ENCODE data around the gene COL2A1. TPM values are rescaled to one million over a fixed set of nuclear protein-coding genes. Genes with fewer than 3 reads are reported as not detected.

The COL2A1 gene
- total RNA-seq, 2 experiments from 2014 or later = 0.34 TPM; not detected in 1

DNA sequence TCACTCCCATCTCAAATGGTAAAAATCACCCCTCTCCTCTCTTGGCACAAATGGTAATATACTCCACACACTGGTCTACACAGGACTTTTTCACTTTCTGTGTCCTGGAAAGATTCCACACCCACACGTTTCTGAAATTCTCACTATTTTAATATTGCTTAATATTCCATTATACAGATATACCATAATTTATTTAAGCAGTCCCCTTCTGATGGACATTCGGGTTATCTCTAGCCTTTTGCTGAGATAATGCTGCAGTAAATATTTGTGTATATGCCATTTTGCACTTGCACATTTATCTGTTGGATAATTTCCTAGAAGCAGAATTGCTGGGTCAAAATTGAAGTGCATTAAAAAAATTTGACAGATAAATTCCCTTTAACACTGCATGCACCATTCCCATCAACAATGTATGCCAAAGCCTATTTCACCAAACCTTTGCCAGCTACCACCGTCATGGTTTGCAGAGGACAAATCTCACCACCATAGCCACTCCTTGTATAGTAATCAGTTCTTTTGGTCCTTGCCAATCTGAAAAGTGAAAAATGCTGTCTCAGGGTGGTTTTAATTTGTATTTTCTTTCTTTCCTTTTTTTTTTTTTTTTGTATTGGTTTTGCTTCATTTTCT, 15.5 kb upstream of the COL2A1 start:
- no peak for ATAC-seq
- no peak for DNase-seq
- H3K36me3 Mint-ChIP-seq (ENCODE audit: low read depth) = no peaks in the 10 kb centered on the region
- H3K27me3 Mint-ChIP-seq = peaks cover 15% of the 10 kb centered on the region
- intact Hi-C loops (cut with micrococcal nuclease) = no loop called here
- CTCF ChIA-PET = no interaction called here
- POLR2A ChIA-PET = no interaction called here
- H3K4me3 Mint-ChIP-seq = no peak overlapping the region
- TF ChIP-seq, protein P1, sequence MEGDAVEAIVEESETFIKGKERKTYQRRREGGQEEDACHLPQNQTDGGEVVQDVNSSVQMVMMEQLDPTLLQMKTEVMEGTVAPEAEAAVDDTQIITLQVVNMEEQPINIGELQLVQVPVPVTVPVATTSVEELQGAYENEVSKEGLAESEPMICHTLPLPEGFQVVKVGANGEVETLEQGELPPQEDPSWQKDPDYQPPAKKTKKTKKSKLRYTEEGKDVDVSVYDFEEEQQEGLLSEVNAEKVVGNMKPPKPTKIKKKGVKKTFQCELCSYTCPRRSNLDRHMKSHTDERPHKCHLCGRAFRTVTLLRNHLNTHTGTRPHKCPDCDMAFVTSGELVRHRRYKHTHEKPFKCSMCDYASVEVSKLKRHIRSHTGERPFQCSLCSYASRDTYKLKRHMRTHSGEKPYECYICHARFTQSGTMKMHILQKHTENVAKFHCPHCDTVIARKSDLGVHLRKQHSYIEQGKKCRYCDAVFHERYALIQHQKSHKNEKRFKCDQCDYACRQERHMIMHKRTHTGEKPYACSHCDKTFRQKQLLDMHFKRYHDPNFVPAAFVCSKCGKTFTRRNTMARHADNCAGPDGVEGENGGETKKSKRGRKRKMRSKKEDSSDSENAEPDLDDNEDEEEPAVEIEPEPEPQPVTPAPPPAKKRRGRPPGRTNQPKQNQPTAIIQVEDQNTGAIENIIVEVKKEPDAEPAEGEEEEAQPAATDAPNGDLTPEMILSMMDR (IDR thresholded peaks at IDR 0.05) = no peak
- H3K4me1 Mint-ChIP-seq (ENCODE audit: low read depth) = no peaks in the 10 kb centered on the region
- H3K27ac Mint-ChIP-seq = no peak overlapping the region
- H3K9me3 Mint-ChIP-seq = no peaks in the 10 kb centered on the region

DNA sequence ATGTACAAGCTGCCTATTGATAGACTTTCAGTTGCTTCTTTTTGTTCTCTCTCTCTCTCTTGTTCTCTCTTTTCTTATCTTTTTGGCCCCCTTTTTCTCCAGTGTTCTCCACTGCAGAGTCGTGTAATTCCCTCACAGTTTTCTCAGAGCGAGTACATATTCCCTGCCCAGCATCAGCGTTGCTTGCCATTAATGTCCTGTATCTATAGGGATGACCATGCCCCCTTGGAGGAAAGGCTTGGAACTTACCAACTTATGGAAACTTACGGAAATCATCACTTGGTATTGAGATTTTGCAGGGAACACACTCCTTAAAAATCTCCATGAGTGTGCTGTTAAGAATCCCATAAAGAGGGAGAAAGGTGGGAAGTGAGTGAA, 14.3 kb upstream of the COL2A1 start:
- H3K9me3 Mint-ChIP-seq = no peaks in the 10 kb centered on the region
- H3K27me3 Mint-ChIP-seq = peaks cover 17% of the 10 kb centered on the region
- POLR2A ChIA-PET = no interaction called here
- intact Hi-C loops (cut with micrococcal nuclease) = no loop called here
- DNase-seq (no peak), ATAC-seq (no peak)
- H3K4me1 Mint-ChIP-seq (ENCODE audit: low read depth) = no peaks in the 10 kb centered on the region
- H3K36me3 Mint-ChIP-seq (ENCODE audit: low read depth) = no peaks in the 10 kb centered on the region
- no peak overlapping the region for H3K27ac Mint-ChIP-seq
- no peak overlapping the region for H3K4me3 Mint-ChIP-seq
- CTCF ChIA-PET = no interaction called here
- TF ChIP-seq, protein P1 (IDR thresholded peaks at IDR 0.05) = no peak

DNA sequence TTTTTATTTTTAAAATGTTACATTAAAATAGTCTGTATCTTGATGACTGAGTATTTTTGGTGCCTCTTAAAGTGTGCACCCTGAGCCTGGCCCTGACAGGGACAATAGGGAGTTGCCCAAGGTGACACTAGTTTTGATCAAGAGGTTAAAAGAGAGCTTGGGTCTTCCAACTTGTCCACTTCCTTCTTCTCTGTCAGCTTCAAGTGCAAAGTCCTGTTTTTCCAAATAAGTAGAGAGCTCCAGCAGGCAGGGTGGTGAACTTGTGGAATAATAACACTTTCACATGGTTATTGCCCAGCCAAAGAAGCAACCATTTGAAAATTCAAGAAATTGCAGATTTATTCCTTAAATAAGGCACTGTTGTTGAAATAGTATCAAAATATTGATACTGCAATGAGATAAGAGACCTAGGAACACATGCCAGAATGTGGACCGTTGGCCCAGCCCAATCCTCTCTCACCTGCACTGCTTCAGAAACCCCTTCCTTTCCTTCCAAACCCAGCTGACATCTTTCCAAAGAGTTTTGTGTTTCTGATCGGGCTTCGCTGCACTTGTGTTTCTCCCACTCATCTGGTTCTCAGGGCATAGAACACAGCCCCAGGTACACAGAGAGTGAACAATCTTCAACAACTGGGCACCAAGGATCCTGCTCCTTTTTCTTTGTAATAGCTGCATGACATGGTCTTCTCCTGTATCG, 13.8 kb upstream of the COL2A1 start:
- Mint-ChIP-seq H3K27me3 (peaks cover 18% of the 10 kb centered on the region), H3K36me3 (ENCODE audit: low read depth) (no peaks in the 10 kb centered on the region), H3K27ac (no peak overlapping the region), H3K4me1 (ENCODE audit: low read depth) (no peaks in the 10 kb centered on the region), H3K4me3 (no peak overlapping the region), H3K9me3 (no peaks in the 10 kb centered on the region)
- POLR2A ChIA-PET = no interaction called here
- intact Hi-C loops (cut with micrococcal nuclease) = no loop called here
- no peak for ATAC-seq
- CTCF ChIA-PET = no interaction called here
- DNase-seq = no peak
- TF ChIP-seq, protein P1 (IDR thresholded peaks at IDR 0.05) = no peak

DNA sequence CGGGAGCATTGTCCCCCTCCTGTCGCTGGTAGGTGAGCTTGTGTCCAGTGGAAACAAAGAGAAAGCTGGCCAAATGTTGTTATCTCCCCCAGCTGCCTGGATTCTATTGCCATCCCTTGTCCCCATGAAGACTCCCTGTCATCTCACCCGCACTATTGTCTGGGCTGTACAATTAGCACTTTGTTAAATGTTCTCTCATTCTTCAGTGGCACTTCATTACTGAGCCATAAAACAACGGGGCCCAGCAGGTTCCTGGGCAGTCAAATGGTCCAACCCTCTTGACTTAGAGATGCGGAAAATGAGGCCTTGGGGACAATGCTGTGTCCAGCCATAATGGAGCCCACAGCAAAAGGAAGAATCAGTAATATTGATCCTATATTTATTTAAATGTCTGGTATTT, 13.2 kb upstream of the COL2A1 start:
- no peak for ATAC-seq
- ChIA-PET CTCF (no interaction called here), POLR2A (no interaction called here)
- TF ChIP-seq, protein P1 (IDR thresholded peaks at IDR 0.05) = no peak
- no peaks in the 10 kb centered on the region for H3K4me1 Mint-ChIP-seq (ENCODE audit: low read depth)
- H3K27me3 Mint-ChIP-seq = peaks cover 18% of the 10 kb centered on the region
- no peak overlapping the region for H3K4me3 Mint-ChIP-seq
- intact Hi-C loops (cut with micrococcal nuclease) = no loop called here
- H3K36me3 Mint-ChIP-seq (ENCODE audit: low read depth) = no peaks in the 10 kb centered on the region
- no peaks in the 10 kb centered on the region for H3K9me3 Mint-ChIP-seq
- DNase-seq = no peak
- no peak overlapping the region for H3K27ac Mint-ChIP-seq

DNA sequence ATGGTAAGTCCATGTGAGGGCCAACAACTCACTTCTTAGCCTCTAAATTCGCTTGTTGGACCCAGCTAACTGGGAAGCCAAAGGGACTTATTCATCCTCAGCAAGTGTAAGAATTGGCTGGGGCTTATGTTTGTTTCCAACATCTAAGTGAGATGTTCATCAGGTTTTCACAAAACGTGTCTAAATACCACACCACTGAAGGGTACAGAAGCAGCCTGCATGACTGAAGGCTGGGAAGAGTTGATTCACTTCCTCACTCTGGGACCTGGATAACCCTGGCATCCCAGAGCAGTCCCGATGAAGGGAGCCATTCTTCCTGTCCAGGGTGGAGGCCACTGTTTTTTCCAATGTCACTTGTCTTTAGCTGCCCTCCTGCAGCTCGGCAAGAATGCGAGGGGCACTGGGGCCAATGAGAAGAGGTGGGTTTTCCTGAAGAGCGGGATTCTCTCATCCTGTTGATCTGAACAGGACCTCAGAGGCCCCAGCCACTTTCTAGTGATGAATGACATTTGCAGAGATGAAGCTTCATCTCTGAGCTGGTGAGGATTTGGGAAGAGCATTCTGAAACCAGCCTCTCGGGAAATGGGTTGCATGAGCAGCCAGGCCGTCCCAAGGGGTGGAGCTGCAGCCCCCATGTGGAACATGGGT, 12.2 kb upstream of the COL2A1 start:
- TF ChIP-seq, protein P1 (IDR thresholded peaks at IDR 0.05) = no peak
- Mint-ChIP-seq H3K9me3 (no peaks in the 10 kb centered on the region), H3K27ac (no peak overlapping the region), H3K36me3 (ENCODE audit: low read depth) (no peaks in the 10 kb centered on the region), H3K27me3 (peaks cover 16% of the 10 kb centered on the region), H3K4me1 (ENCODE audit: low read depth) (no peaks in the 10 kb centered on the region), H3K4me3 (no peak overlapping the region)
- ChIA-PET POLR2A (interaction anchor here (0.6 kb wide), 1 partner anchor 66 kb away, joined by 3 read pairs; no protein-coding TSS in a partner anchor), CTCF (interaction anchor here (1.3 to 1.4 kb wide), 2 partner anchors 30 to 83 kb away, joined by 3 read pairs; no protein-coding TSS in a partner anchor)
- no peak for DNase-seq
- intact Hi-C loops (cut with micrococcal nuclease) = no loop called here
- ATAC-seq = no peak
